Hepatocyte (in vitro differentiated cells): Measurements from ENCODE around the gene SCRN2.

Experiments
- CTCF ChIP-seq: fragments of 200-600 bp; sonication (generic); IDR thresholded peaks from 2 replicates; pipeline ENCODE4 v1.5.1; 2016; ENCODE audit warnings: antibody characterized with exemption, mild to moderate bottlenecking; ENCODE audit not compliant: poor library complexity
- EZH2 ChIP-seq: fragments of 200-600 bp; sonication (generic); IDR thresholded peaks from 2 replicates; pipeline ENCODE4 v1.6.1; 2016; ENCODE audit warnings: antibody characterized with exemption, mild to moderate bottlenecking, borderline replicate concordance

DNA sequence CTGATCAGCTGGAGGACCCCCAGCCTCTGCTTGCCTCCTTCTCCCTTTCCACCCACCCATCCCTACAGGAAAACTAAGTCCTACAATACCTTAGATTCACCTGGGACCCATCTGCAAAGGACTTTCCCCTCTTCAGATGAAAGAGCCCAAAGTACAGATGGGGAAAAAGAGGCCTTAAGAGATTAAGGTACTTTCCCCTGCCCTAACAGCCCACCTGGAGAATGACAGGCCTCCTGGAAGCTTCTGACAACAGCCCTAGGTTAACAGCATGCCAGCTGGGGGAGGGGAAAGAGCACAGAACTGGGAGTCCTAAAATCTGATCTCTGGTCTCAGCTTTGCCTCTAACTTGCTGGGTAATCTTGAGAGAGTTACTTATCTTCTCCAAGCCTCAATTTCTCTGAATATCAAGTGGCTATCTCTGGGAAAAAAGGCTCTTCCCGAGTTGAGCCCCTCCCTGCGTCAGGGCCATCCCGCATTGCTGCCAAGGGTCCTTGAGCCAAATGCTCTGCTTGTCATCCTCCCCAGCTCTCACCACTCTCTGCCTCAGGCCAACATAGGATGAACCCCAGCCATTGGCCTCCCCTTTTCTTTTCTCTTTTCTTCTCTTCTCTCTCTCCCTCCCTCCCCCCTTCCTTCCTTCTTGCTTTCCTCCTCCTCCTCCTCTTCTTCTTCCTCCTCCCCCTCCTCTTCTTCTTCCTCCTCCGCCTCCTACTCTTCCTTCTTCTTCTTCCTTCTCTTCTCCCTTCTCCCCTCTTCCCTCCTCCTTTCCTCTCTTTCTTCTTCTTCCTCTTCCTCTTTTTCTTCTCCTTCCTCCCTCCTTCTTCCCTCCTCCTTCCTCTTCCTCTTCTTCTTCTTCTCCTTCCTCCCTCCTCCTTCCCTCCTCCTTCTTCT is 32.4 kb upstream of the SCRN2 start:
- no peak for TF ChIP-seq EZH2
- no peak for TF ChIP-seq CTCF
